WTC11 (cell line): Measurements from ENCODE around the gene ANTXR1.

Experiments
- CBFB ChIP-seq: sonication (generic); formaldehyde crosslinking; IDR thresholded peaks from 2 replicates; pipeline ENCODE4 v1.8.1; 2022; ENCODE audit warnings: mild to moderate bottlenecking, low read depth, missing genetic modification reagents
- ELF4 ChIP-seq: sonication (generic); formaldehyde crosslinking; IDR thresholded peaks from 2 replicates; pipeline ENCODE4 v1.8.1; 2022; ENCODE audit warnings: low read depth, mild to moderate bottlenecking, moderate library complexity, missing genetic modification reagents
- TF ChIP-seq, protein P1 (sequence below): fragments of 200-600 bp; IDR thresholded peaks from 2 replicates; pipeline ENCODE4 v1.8.0; 2022; ENCODE audit warnings: antibody characterized with exemption

DNA sequence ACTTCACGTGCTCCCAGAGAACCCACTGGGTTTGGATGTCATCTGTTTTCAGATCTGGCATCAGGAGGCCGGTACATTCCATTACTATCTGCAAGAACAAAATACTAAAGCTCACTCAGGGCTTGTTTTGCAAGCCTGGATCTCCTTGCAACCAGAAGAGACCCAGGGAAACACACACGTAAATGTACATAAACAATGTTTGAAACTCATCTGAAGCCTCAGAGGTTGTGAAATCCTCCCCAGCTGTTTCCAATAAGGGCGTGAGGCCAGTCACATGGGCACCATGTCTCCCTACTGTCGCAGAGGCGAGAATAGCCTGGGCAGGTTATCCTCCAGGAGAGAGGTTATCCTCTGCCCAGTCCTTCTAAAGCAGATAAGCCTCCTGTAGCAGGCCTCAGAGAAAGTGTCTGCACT lies 187.1 kb downstream of the ANTXR1 start:
- TF ChIP-seq, protein P1, sequence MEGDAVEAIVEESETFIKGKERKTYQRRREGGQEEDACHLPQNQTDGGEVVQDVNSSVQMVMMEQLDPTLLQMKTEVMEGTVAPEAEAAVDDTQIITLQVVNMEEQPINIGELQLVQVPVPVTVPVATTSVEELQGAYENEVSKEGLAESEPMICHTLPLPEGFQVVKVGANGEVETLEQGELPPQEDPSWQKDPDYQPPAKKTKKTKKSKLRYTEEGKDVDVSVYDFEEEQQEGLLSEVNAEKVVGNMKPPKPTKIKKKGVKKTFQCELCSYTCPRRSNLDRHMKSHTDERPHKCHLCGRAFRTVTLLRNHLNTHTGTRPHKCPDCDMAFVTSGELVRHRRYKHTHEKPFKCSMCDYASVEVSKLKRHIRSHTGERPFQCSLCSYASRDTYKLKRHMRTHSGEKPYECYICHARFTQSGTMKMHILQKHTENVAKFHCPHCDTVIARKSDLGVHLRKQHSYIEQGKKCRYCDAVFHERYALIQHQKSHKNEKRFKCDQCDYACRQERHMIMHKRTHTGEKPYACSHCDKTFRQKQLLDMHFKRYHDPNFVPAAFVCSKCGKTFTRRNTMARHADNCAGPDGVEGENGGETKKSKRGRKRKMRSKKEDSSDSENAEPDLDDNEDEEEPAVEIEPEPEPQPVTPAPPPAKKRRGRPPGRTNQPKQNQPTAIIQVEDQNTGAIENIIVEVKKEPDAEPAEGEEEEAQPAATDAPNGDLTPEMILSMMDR = no peak
- TF ChIP-seq CBFB (no peak), ELF4 (no peak)
